GM06990 (cell line): Measurements from ENCODE around the gene ADGRL2.
"Not testable (repeated sequence)": the region's sequence is repeated elsewhere in the genome, so short reads cannot be mapped to it uniquely, and the experiment has no call there.

ENCODE experiments used
- DNase-seq: peaks from one replicate; pipeline ENCODE4 v3.0.0-alpha.2; 2011; ENCODE audit not compliant: insufficient read length; ENCODE audit errors: extremely low read depth
- H3K27me3 ChIP-seq: replicated peaks from 2 replicates; pipeline ENCODE4 v1.6.0; 2011; ENCODE audit warnings: low read length; ENCODE audit not compliant: control insufficient read depth, insufficient read depth
- H3K36me3 ChIP-seq: 2 replicates; pipeline ENCODE4 v1.5.1; 2011; ENCODE audit warnings: low read length; ENCODE audit not compliant: control insufficient read depth, insufficient read depth
- H3K4me3 ChIP-seq: replicated peaks from 2 replicates; pipeline ENCODE4 v1.5.1; 2011; ENCODE audit warnings: low read depth, mild to moderate bottlenecking, control low read depth, low read length
- TF ChIP-seq, protein P1 (sequence below): IDR thresholded peaks from 2 replicates; pipeline ENCODE4 v1.5.1; 2011; ENCODE audit warnings: low read length, control low read depth, mild to moderate bottlenecking, inconsistent platforms; ENCODE audit not compliant: insufficient read depth, poor library complexity, severe bottlenecking

Gene ADGRL2

DNA sequence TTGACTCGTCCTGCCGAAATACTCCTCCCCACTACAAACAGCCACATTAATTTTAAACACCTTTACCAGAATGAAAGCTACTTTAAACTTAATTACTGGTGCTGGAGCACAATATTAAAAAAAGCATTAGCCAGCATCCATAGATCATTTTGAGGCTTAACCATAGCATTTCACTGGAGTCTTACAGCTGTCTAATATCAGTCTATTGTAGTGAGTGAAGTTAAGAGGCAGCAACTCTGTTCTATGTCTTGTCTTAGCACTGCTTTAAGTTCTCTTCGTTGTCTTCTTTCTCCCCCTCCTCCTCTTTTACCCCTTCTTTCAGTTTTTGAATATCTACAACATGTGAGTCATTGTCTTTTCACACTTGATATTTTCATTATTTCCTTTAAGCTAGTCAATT, 49.3 kb downstream of the ADGRL2 start:
- no peak overlapping the region for H3K4me3 ChIP-seq
- H3K27me3 ChIP-seq: no peaks in the 10 kb centered on the region
- DNase-seq: no peak
- TF ChIP-seq, protein P1, sequence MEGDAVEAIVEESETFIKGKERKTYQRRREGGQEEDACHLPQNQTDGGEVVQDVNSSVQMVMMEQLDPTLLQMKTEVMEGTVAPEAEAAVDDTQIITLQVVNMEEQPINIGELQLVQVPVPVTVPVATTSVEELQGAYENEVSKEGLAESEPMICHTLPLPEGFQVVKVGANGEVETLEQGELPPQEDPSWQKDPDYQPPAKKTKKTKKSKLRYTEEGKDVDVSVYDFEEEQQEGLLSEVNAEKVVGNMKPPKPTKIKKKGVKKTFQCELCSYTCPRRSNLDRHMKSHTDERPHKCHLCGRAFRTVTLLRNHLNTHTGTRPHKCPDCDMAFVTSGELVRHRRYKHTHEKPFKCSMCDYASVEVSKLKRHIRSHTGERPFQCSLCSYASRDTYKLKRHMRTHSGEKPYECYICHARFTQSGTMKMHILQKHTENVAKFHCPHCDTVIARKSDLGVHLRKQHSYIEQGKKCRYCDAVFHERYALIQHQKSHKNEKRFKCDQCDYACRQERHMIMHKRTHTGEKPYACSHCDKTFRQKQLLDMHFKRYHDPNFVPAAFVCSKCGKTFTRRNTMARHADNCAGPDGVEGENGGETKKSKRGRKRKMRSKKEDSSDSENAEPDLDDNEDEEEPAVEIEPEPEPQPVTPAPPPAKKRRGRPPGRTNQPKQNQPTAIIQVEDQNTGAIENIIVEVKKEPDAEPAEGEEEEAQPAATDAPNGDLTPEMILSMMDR: no peak
- no peaks in the 10 kb centered on the region for H3K36me3 ChIP-seq

DNA sequence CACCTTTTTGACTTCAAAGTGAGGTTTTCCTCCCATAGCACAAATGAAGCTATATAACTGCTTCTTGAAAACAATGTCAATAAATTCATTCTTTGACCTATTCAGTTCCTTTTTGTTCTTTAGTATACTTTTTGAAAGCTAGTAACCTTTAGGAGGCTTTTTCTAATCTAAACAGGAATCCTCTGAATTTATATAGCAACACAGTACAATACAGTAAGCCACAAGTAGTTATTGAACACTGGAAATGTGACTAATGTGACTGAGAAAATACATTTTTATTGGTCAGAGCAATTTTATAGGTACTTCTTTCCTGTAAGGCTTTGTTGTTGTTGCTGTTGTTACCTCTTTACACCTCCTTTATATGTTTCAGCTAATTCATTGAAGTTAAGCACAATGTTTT, 49.8 kb downstream of the ADGRL2 start:
- Histone ChIP-seq H3K27me3 (no peaks in the 10 kb centered on the region), H3K36me3 (no peaks in the 10 kb centered on the region), H3K4me3 (no peak overlapping the region)
- TF ChIP-seq, protein P1: no peak
- DNase-seq: no peak

DNA sequence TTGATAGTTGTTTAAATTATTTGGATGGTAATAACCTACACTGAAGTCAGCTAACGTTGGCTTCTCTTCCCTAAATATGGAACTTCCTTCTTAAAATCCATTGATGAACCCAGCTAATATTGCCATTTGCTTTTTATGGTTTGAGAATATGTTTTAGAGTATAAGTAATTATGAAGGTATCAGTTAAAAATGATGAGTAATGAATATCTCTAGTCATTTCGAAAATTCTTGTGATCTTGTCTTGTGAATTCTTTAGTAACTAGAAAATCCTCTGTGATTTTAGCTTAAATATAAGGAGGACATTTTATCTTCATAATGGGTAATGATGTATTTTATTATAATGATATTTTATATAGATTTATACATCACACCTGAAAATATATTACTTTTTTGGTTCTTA, 50.5 kb downstream of the ADGRL2 start:
- DNase-seq: no peak
- no peaks in the 10 kb centered on the region for H3K36me3 ChIP-seq
- TF ChIP-seq, protein P1: no peak
- no peaks in the 10 kb centered on the region for H3K27me3 ChIP-seq
- no peak overlapping the region for H3K4me3 ChIP-seq

DNA sequence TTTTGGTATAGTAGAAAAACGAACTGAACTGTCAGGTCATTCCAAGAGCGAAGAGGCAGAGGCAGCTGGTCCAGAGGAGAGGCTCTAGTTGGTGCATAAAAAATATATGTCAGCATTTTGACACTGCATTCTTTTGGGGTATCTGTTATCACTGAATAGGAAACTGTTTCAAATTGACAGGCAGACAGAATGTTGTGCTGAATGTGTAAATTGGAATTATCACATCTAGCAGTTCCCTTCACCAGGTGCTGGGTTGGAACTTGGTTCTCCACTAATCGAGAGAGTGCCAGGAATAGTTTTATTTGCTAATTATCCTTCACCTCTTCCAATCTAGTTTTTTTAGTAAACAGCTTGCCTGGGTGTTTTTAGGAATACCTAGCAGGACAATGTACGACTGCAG, 52.2 kb downstream of the ADGRL2 start:
- no peaks in the 10 kb centered on the region for H3K36me3 ChIP-seq
- DNase-seq: no peak

DNA sequence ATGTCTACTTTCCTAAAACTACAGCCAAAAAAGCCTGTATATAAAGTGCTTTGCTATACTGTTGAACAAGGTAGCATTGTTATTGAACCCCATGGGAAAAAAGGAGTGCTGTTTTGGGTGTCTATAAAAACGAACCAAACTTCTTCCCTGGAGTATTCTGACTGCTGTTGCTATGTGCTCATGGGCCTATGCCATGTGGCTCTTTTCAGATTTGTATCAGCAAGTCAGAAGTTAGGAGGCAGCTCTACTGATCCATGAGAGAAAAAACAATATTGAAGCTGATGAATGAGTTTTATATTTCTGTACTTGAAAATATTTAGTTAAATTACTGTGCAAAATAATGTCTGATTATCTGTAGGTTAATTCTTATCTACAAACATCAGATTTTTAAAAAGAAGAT, 66.5 kb downstream of the ADGRL2 start:
- Histone ChIP-seq H3K36me3 (no peaks in the 10 kb centered on the region), H3K27me3 (no peaks in the 10 kb centered on the region), H3K4me3 (no peak overlapping the region)
- no peak for DNase-seq
- TF ChIP-seq, protein P1: no peak

More for the DNA sequence above, 52.2 kb downstream of the ADGRL2 start:
- TF ChIP-seq, protein P1: no peak
- no peak overlapping the region for H3K4me3 ChIP-seq
- H3K27me3 ChIP-seq: no peaks in the 10 kb centered on the region

DNA sequence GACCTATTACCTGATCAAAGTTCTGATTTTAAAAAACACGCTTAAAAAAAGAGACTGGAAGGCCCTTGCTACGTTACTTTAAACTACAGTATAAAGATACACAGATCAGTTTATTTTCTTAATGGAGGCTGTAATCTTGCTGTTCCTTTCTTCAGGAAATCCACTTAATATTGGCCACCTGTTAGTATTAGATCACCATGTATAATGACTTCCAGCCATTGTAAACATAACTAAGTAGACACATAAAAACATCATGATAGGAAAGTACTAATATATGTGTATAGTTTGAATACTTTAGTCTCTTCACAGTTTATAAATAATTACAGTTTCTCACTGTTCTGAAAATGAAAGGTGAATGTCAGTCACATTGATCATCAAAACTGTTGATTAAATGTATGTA, 68.6 kb downstream of the ADGRL2 start:
- Histone ChIP-seq H3K27me3 (no peaks in the 10 kb centered on the region), H3K4me3 (no peak overlapping the region), H3K36me3 (no peaks in the 10 kb centered on the region)
- no peak for DNase-seq
- TF ChIP-seq, protein P1: no peak

DNA sequence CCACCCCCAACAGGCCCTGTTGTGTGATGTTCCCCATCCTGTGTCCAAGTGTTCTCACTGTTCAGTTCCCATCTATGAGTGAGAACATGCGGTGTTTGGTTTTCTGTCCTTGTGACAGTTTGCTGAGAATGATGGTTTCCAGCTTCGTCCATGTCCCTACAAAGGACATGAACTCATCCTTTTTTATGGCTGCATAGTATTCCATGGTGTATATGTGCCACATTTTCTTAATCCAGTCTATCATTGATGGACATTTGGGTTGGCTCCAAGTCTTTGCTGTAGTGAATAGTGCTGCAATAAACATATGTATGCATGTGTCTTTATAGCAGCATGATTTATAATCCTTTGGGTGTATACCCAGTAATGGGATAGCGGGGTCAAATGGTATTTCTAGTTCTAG, 70.4 kb downstream of the ADGRL2 start:
- not testable (repeated sequence) for H3K4me3 ChIP-seq, DNase-seq, H3K27me3 ChIP-seq, H3K36me3 ChIP-seq
